Head of caudate nucleus (tissue), 42 donors: Measurements from ENCODE around the gene PTPRF.
"Not testable (repeated sequence)": the region's sequence is repeated elsewhere in the genome, so short reads cannot be mapped to it uniquely, and the experiment has no call there.

ENCODE experiments used
- DNase-seq, 42 donors: peaks; one replicate each; pipeline versions ENCODE4 v3.0.0 to v3.0.0-alpha.2; 2020 to 2021; ENCODE audit warnings: mixed read lengths in 7 of 42
- intact Hi-C: fragments of 100-400 bp; cut with DNase I; formaldehyde crosslinking; loops from one replicate; pipeline ENCODE4 v1.15.0; 2022

The PTPRF gene

DNA sequence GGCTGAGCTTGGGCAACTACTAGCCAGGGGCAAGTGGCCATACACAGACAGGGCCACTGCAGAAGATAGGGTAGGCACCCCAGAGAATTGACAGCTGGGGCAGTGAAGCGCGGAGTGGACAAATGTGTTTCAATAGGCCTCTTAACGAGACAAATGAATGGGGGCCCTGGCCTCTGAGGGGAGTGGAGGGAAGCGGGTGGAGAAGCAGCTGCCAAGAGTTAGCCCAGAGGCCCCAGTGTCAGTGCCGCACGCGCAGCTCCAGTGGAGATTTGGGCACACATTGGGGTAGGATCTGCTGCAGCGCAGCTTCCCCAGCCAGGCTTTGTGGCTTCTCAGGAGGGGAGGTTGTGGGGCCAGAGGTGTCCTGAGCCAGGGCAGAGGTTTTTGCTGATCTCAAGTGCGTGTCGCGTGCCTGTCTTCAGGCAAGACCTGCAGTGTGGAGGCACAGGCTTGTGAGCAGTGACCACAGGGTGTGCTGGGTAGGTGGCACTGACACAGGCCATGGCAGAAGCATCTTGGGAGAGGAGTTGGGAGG is 16.9 kb downstream of the PTPRF start:
- intact Hi-C loops, result no loop called here
- DNase-seq, result peak in 40 of 42 donors; percentile 34 to 86 (median 68)

GRCh38 chr1:43548285-43549271 is 17.9 kb downstream of the PTPRF start:
- no peak for DNase-seq
- intact Hi-C loops, result no loop called here

- intact Hi-C loops, DNase-seq: not testable (repeated sequence)
Measured at GRCh38 chr1:43549394-43549793, 18.7 kb downstream of the PTPRF start.

GRCh38 chr1:43549921-43550597 is 19.4 kb downstream of the PTPRF start:
- intact Hi-C loops, result no loop called here
- DNase-seq, result no peak

DNA sequence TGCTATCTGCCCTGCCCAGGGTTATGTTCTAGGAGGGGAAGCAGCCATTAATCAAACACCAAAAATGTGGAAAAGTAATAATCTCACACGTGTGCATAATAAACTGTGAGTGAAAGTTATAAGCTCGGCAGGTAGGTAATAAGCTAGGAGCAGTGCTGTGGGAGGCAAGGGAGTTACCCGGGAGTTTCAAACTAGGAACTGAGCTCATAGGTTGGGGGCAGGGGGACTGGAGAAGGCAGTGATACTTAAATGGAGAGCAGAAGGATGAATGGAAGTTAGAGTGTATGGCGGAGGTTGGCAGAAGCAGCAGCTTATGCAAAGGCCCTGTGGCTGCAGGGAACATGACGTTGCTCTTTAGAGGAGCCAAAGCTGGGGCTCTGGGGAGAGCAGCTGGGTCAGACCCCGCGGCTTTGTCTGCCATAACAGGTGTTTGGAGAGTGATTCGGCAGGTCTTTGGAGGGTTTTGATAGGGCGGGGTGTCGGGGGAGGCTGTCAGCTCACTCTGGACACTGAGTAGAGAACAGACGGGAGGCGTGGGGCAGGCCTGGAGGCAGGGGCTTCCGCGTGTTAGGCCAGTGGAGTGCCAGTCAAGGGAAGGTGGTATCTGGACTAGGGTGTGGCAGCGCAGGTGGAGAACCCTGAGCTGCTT is 20.0 kb downstream of the PTPRF start:
- intact Hi-C loops, result no loop called here
- no peak for DNase-seq

DNA sequence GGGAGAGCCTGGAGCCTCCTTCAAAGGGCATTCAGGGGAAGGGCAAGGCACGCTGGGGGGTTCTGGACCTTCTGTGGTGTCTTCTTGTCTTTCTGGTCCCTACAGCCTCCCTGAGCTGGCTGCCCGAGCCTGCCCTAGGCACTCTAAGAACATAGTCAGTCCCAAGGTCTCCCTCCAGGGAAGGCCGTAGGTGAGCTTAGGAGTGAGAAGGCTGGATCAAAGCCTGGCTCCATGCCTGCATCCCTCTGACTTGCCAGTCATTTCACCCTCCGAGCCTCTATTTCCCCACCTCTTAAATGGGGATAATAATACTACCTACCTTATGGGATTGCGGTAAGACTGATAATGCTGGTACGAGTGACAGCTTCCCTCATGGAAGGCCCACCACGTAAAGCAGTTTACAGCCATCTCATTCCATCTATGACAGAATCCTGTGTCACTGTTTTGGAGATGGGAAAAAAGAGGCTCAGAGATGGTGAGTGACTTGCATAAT is 20.8 kb downstream of the PTPRF start:
- DNase-seq, result no peak
- intact Hi-C loops, result no loop called here

DNA sequence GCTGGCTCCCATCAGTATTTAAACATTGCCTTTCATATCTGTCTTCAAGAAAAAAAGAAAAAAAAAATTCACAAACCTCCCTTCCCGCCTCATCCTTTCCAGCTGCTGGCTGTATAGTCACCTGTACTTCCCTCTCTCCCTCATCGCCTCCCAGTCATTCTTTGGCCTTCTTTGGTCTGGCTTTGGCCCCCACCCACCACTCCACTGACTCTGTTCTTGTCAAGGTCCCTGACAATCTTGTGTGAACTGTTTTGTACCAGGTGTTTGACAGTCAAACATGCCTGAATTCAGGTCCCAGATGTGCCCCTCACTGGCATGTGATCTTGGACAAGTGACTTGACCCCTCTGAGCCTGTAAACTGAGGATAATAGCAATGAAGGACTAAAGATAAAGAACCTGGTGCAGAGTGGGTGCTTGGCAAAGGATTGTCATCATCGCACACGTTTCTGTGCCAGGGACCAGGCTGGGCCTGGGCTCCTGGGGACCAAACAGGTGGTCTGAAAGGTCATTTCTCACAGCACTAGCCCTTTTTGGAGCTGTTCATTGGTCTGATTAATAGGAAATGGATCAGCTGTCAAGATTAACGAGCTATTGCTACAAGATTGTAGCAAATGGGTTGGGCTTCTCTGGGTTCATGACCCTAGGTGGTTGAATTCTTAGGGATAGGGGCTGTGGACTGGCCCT is 21.5 kb downstream of the PTPRF start:
- DNase-seq, result no peak
- intact Hi-C loops, result no loop called here

- intact Hi-C loops, result no loop called here
- peak; percentile 65 to 95 (median 88) for DNase-seq
Measured at GRCh38 chr1:43552813-43553212, 22.1 kb downstream of the PTPRF start.

GRCh38 chr1:43554444-43554992 is 23.8 kb downstream of the PTPRF start:
- intact Hi-C loops, result no loop called here
- DNase-seq, result peak in 14 of 42 donors; percentile 47 to 73 (median 60)

GRCh38 chr1:43556782-43557181 is 26.1 kb downstream of the PTPRF start:
- no peak for DNase-seq
- intact Hi-C loops, result no loop called here

GRCh38 chr1:43557744-43558245 is 27.1 kb downstream of the PTPRF start:
- no peak for DNase-seq
- intact Hi-C loops, result no loop called here

- intact Hi-C loops, result no loop called here
- peak; percentile 42 to 94 (median 80) for DNase-seq
Measured at GRCh38 chr1:43558346-43558841, 27.7 kb downstream of the PTPRF start.

- intact Hi-C loops, result no loop called here
- no peak for DNase-seq
Measured at GRCh38 chr1:43559714-43560113, 29.0 kb downstream of the PTPRF start.

GRCh38 chr1:43560286-43560685 is 29.6 kb downstream of the PTPRF start:
- intact Hi-C loops, result no loop called here
- DNase-seq, result no peak

- DNase-seq, result peak in 17 of 42 donors; percentile 30 to 65 (median 51)
- intact Hi-C loops, result no loop called here
Measured at GRCh38 chr1:43563876-43564539, 33.3 kb downstream of the PTPRF start.

GRCh38 chr1:43564551-43565348 is 34.1 kb downstream of the PTPRF start:
- DNase-seq, result no peak
- intact Hi-C loops, result no loop called here
